ENCODE results near the gene PDE3A.

The PDE3A gene

DNA sequence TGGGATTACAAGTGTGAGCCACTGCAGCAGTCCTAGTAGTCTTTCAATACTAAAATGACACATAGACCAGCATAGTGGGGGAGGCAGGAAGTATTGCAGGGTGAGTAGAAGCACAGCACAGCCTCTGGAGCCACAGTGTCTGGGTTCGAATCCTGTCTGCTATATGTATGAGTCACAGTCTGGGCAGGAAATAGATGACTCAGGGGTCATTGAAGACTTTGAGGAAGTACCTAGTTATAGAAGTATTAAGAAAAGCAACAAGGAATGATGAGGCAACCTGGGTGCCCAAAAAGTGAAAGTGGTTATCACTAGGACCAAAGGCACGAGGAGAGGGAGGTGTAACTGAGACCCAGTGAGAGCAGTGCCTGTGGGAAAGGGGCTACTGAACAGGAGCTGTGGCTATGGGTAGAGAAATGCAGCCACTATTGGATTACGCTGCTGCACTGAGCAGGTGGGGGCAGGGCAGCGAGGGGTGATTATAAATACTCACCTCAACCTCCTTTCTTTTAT, 124.0 kb downstream of the PDE3A start:
- no peak for DNase-seq (ENCODE audit: low read depth, low spot score)

DNA sequence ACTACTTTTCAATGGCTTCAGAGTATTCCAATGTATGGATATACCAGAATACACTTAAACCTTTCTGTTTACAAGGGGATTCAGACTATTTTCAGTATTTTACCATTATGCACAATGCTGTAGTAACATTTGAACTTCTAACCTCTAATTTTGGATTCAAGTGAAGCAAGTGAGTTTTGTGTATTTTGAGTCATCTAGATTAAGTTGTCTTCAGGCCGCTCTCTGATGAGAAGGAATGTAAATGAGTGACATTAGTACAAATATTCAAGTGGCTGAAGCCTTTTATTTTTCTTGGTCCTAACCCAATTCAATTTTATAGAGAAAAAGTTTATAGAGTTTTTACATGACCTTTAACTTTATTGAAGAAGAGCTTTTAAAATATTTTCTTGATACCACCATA, 125.6 kb downstream of the PDE3A start:
- no peak for DNase-seq (ENCODE audit: low read depth, low spot score)

DNA sequence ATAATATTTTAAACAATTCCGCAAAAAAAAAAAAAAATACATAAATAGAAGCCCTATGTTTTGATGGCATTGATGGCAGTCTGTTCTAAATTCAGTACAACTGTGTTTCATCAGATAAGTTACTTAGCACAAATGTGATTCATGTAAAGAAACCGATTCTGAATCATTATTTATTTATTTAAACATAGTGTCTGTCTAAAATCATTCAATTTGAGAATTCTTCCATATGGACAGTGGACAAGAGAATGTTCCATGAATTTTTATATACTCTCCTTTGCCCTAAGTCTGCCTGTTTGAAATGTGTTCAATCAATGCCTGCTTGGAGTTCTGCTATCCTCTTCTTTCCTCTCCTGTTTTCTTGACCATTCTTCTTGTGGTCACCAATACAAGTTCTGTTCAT, 126.5 kb downstream of the PDE3A start:
- DNase-seq (ENCODE audit: low read depth, low spot score): no peak

DNA sequence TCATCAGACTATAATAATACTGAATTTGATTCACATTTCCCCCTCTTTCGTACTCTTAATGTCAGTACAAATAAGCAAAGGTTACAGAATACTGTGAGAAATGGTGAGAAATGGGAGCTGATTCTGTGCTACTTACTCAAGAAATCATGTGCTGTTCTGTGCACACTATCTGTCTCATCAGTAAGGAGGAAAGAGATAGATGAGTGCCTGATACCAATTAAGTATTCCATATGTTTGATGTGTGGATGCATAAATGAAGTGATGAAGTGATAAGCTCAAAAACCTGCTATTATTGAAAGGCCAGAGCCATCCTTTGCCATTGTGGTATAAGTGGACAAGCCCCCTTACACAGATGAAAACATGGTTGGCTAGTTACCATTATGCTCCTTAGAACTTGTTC, 127.7 kb downstream of the PDE3A start:
- DNase-seq (ENCODE audit: low read depth, low spot score): no peak

DNA sequence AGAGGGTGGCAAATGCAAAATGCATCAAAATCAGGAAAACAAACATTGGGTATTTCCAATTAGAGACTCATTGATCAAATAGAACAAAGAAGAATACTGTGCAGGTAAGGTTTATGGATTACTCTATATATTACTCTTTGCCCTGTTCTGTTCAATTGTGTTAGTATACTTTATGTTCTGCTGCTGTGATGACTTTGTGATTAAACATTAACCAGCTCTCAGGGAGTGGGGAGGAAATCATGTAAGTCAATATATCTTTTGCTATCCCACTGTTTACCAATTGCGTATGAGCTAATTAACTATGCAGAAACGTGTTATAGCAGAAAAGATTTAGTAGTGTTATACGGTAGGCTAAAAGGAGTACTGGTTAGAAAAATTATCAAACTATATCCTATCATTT, 129.4 kb downstream of the PDE3A start:
- no peak for DNase-seq (ENCODE audit: low read depth, low spot score)

DNA sequence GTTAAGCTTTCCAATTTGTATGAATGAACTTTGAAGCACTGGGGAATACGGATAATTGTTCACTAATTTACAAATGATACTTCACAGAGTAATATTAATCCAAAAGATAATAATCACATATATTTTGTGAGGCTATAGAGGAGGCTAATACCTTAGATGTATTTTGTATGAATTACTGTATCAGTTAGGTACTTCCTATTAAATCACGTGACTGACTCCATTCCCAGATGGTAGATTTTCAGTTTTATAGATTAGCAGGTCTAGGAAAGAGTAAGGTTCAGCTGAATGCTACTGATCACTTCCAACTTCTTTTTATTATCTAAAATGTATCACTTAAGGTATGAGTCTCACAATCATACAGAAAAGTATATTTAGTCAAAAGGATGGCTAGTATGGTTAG, 133.6 kb downstream of the PDE3A start:
- no peak for DNase-seq (ENCODE audit: low read depth, low spot score)

DNA sequence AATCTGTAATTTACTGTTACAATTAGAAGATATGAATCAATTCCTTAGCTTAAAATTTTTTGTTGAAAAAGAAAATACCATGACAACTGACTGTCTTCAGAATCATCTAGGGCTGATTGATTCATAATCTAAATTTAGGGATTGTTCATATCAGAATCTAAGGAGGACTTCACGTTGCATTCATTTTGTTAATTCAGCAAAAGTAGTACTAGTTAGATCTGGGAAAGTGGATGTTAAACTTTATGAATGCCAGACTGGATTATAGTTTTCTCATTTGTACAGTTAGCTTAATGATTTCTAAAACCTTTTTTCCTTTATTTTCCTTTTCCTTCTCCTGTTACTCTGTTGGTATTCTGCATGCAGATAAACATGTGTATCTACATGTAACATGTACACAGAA, 135.5 kb downstream of the PDE3A start:
- no peak for DNase-seq (ENCODE audit: low read depth, low spot score)

DNA sequence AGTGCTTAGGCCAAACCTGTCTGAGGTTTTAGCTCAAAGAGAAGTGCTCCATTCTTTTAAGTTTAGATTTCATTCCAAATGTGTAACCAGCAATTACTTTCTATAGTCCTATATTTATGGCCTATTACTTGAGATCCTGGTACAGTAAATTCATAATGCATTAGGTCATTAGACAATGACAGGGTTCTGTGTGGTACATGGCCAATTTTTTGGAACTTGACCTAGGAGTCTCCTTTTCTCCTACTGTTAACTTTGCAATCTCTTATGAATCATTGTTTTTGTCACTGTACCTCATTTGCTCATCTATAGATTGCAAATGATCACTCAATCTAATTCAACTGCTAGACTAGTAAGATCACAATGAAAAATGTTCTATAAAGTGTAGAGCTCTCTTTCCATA, 136.7 kb downstream of the PDE3A start:
- DNase-seq (ENCODE audit: low read depth, low spot score): no peak

DNA sequence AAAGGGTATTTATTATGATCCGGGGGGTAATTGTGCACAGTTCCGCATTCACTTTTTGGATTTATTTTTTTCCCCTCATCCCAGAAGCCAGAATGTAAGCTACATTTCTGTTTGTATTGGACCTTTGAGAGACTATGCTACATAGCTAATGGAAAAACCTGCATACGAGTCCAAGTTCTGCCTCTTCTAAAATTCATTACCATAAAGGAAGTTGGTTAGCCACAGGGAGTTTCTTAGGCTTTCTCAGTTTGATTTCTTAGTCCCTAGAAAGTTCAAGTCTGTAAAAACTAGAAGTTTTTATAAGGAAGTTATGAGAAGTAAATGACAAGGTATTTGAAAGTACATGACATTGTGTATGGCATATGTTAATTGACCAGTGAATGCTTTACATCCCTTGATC, 138.7 kb downstream of the PDE3A start:
- DNase-seq (ENCODE audit: low read depth, low spot score): no peak

DNA sequence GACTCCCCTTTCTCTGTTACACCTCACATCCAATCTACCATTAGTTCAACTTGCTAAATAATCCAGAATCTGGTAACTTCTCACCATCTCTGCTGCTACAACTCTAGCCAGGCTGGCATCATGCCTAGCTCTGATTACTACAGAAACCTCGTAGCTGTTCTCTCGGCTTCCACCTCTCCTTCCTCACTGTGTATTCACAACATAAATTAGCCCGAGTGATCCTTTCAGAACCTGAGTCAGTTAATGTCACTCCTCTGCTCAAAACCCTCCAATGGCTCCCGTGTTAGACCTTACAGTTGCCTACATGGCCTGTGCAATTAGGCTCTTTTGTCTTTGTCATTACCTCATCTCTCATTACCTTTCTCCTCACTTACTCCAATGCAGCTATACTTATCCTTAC, 139.4 kb downstream of the PDE3A start:
- DNase-seq (ENCODE audit: low read depth, low spot score): no peak

DNA sequence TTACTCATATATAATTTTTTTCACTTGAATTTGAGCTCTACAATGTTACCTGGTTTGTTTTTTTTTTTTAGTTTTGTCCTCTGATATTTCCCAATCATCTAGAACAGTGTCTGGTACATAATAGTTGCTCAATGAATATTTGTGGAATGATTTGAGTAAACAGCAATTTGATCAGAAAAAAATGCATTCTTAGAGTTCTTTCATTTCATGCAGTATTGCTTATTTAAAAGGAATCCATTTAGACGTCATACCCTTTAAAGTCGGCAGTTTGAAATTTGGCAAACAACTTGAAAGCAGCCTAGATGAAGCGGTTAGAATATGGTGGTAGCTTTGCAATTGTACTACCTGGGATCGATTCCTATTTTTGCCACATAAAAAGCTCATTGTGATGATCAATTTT, 140.0 kb downstream of the PDE3A start:
- DNase-seq (ENCODE audit: low read depth, low spot score): no peak

DNA sequence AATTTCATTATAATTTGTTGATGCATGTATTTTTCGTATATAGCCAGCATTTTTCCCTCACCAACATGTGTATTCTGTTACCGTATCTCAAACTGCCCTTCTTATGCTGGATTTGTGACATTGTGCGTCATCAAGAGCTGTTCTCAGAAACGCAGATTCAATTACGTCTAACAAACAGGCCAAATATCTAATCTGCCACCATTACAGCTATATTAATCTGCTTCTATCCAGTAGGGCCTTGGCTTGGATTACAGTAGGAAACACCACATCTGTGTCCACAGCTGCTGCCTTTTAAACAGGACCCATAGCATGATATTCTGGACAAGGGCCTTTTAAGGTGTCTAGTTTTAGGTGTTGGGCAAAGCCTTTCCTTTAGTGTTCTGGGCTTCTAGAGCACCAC, 140.6 kb downstream of the PDE3A start:
- DNase-seq (ENCODE audit: low read depth, low spot score): no peak

DNA sequence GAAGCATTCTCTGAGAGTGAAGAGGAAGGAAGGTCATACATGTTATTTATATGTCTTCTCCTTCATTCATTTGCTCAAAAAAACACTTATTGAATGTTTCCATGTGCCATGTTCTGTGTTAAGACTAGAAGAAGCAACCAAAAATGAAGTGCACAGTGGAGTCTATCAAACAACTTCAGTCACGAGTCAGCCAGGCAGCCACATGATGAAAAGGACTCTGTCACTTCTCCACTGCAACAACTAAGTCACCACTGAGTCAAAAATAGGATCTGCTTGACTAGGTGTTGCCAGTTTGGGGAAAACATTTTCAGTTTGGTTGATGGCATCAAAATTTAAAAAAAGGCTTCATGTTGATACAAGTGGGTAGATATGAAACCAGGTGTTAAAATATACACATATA, 142.5 kb downstream of the PDE3A start:
- no peak for DNase-seq (ENCODE audit: low read depth, low spot score)

DNA sequence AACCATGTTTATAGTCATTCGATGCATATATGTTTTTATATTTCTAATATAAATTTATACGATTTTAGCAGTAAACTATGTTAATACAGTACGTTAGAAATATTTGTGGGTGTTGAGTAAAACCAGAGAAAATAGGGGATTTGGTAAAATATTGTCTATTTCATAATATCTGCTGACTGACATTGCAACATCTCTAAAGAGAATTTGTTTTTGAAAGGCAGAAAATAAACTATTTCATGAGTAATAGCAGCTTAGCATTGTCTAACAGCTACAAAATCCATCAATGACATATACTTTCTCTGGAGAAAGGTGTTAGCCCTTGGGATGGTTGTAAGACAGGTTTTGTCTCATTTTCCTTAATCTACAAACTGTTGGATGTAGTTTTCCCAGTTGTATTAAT, 144.9 kb downstream of the PDE3A start:
- no peak for DNase-seq (ENCODE audit: low read depth, low spot score)

DNA sequence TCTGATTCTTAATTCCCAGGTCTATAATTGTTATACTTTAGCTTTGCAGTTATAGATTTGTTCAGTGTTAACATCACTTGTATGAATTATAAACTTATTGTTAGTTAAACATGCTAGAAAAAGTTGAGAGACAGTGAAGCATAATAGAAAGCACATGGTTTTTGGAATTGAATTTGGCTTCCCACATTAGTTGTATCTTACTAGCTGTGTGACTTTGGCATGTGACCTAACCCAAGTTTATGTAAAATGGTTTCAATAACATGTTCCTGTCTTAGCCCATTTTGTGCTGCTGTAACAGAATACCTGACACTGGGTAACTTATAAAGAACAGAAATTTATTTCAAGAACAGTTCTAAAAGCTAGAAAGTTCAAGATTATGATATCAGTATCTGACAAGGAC, 146.3 kb downstream of the PDE3A start:
- no peak for DNase-seq (ENCODE audit: low read depth, low spot score)

DNA sequence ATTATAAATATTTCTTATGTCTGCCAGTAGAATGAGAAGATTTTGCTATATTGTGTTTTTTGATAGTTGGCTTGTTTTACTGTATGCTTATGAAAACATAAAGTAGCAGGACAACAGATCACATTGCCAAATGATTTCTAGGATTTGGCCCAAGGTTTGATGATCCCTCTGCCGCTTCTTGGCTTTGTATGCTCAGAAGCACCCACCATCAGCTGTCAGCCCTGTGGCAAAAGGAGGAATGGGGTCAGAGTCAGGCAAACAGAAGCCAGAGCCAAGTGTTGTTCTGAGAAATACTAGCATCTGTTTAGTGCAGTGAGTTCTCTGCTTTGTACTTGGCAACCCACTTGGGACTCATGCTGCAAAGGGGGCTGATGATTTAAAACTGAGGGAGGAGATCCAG, 152.2 kb downstream of the PDE3A start:
- DNase-seq (ENCODE audit: low read depth, low spot score): no peak

DNA sequence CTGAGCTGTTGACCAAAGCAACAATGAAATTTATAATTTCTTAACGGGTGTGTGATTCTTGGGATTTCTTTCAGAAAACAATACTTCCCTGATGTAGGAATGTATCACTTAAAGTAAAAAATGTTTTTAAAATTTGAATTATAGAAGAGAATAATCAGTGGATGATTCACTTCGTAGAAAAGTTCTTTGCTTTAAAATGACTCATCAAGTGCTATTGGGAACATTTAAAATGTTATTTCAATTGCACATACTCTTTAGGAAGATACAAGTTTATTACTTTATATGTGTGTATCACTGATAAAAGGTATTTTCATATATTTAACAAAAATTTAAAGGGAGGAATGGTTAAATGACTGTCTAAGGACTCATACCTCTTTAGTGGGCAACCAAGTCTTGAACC, 155.3 kb downstream of the PDE3A start:
- DNase-seq (ENCODE audit: low read depth, low spot score): no peak

DNA sequence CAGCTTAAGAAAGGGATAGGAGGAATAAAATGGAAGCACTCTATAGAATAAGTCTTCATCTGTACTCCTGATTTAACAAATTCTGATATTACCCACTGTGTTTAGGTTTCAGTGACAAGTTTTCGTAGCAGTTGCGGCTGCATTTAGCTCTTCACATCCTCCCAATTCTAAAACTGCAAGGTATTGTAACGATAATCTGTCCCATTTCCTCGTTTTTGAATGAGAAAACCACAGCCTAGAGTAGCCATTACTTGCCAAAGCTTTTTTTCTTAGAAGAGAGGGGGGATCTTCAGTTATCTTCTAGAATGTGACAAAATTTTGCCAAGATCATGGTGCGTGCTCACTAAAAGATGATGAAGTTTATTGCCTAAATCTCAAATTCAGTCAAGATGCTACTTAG, 155.8 kb downstream of the PDE3A start:
- no peak for DNase-seq (ENCODE audit: low read depth, low spot score)

DNA sequence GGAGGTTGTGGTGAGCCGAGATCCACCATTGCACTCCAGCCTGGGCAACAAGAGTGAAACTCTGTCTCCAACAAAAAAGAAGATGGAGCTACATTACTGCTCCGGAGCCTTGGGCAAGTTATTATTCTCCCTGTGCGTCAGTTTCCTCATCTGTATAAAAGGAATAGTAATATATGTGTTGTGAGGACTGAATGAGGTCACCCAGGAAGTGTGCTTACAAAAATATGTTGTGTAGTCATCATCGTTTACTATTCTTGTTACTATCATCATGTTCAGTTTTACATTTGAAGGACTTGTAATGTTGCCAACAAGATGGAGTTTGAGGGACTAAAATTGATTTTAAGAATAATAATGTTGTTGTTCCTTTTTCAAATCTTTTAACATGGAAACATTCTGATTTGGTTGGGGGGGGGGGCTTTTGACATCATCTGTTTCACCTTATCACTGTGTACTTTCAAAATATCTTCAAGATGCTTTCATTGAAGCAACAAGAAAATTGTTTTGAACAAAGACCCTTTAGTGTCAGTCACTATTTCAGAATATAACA, 156.8 kb downstream of the PDE3A start:
- no peak for DNase-seq (ENCODE audit: low read depth, low spot score)

DNA sequence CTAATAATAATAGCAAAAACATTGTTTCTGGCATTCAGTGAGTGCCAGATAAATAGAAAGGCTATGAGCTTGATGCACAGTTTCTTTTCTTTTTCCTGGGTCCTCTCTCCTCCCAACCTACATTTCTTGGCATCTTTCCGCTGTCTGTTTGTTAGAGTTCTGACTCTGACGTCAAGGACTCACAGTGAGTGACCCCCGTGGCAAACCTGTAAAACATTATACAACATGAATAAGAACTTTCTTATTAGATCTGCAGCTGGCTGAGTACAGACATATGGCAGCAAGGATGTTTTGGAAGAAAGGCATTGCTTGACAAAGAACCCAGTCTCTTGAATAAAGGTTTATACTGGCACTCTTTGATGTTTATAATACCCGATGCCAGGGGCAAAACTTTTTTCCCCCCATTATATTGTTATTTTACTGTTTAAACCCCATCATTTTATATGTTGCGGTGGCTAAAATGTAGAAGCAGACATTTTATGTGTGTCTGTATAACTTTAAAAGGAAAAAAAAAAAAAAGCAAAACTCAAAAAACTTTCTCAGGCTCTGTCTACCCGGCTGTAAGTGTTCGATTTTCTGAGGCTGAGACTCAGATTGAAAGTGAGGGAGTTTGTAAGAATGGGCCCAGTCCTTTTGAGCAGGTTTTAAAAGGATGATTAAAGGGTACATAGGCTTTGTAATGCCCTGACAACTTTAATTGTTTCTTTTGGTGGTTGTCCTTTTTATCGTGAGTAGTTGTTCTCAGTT, 159.3 kb downstream of the PDE3A start:
- no peak for DNase-seq (ENCODE audit: low read depth, low spot score)

DNA sequence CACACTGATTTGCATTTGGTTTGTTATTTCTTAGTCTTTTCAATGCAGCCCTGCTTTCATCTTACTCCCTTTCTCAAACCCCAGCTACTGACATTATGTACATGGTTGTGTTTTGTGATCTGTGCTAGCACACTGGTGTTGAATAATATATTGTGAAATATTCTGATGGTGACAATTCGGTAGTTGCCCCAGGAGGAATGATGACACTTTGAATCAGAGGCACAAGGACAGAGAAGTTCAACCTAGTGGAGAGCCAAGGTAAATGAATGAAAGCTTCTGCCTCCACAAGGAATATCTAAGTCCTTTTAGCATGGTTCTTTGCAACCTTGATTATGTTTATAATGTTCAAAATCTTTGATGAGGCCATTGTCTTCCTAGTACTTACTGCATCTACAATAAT, 159.9 kb downstream of the PDE3A start:
- DNase-seq (ENCODE audit: low read depth, low spot score): no peak

DNA sequence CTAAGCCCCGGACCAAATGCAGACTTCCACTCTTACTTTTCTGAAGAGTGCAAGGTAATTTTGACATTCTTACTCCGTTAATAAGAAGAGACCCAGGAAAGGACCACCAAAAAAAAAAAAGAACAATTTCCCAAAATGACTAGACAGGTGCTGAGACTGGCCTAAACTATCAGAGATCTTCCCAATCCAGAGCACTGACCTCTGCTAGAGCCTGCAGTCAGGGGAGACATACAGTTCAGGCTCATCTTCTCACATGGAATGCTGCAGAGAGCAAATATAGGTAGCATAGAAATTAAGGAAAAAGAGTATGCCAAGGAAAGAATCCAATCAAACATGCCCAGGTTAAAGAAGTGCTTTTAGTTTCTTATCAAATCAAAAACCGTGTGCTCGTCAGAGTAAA, 177.9 kb downstream of the PDE3A start:
- no peak for DNase-seq (ENCODE audit: low read depth, low spot score)

DNA sequence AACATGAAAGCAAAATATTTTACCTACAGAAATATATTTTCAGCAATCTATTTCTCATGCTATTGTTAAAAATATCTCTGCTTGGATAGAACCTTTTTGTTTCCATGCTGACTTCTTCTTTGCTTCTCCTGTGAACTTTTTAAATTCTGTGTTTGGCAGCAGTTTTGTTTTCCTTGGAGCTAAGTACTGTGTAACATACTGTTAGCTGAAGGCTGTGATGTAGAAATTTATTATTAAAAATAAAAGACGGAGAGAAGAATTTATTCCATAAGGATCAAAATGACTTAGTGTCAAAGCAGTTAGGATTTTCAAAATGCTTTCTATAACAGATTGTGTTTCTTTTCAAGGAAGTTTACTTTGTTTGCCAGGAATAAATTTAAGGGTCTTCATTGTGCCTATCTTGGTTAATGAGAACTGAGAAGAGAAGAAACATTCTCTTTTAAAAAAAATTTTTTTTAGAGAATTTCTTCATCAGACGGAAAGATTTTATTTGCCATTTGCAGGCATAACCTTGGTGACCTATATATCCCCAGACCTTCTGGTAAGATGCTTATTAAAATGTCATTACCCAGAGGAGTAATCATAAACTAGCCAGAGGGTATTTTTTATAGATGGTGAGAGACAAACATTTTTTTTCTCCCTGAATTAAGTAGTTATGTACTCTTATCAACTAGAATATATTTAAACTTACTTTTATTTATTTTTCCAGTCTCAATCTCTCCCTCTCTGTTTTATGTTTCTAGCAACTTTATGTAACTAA, 179.7 kb downstream of the PDE3A start:
- DNase-seq (ENCODE audit: low read depth, low spot score): no peak
